Stimulated activated CD8-positive, alpha-beta memory T cell treated with anti-CD3 and anti-CD28 coated beads, Interleukin-12 subunit alpha, Interleukin-12 subunit beta, amount 100 ng/mL, for 4 hours (primary cell): ENCODE data around the gene WASL.

Source experiments
- DNase-seq: peaks from one replicate; pipeline ENCODE4 v3.0.0-alpha.2; 2020; ENCODE audit warnings: low read depth

WASL gene

GRCh38 chr7:123690550-123690949 is 58.3 kb downstream of the WASL start:
- DNase-seq = no peak

GRCh38 chr7:123689250-123689649 is 59.6 kb downstream of the WASL start:
- no peak for DNase-seq

GRCh38 chr7:123687727-123688126 is 61.1 kb downstream of the WASL start:
- no peak for DNase-seq

- DNase-seq = no peak
These were observed 61.6 kb downstream of the WASL start for GRCh38 chr7:123687161-123687560.

- no peak for DNase-seq
These were observed 66.1 kb downstream of the WASL start for GRCh38 chr7:123682690-123683089.

GRCh38 chr7:123681561-123681960 is 67.2 kb downstream of the WASL start:
- no peak for DNase-seq

GRCh38 chr7:123680580-123680979 is 68.2 kb downstream of the WASL start:
- DNase-seq = no peak

- DNase-seq = no peak
These were observed 69.2 kb downstream of the WASL start for GRCh38 chr7:123679614-123680013.

- DNase-seq = no peak
These were observed 71.6 kb downstream of the WASL start for GRCh38 chr7:123677061-123677715.

- DNase-seq = no peak
These were observed 73.7 kb downstream of the WASL start for GRCh38 chr7:123675181-123675473.

GRCh38 chr7:123674399-123675180 is 74.2 kb downstream of the WASL start:
- no peak for DNase-seq

- no peak for DNase-seq
These were observed 74.9 kb downstream of the WASL start for GRCh38 chr7:123673752-123674398.

- no peak for DNase-seq
These were observed 75.6 kb downstream of the WASL start for GRCh38 chr7:123673137-123673732.

GRCh38 chr7:123669485-123669884 is 79.3 kb downstream of the WASL start:
- DNase-seq = no peak

- DNase-seq = no peak
These were observed 82.3 kb downstream of the WASL start for GRCh38 chr7:123666492-123666891.

GRCh38 chr7:123665896-123666295 is 82.9 kb downstream of the WASL start:
- no peak for DNase-seq

GRCh38 chr7:123665157-123665556 is 83.6 kb downstream of the WASL start:
- no peak for DNase-seq

GRCh38 chr7:123663200-123663599 is 85.6 kb downstream of the WASL start:
- no peak for DNase-seq

GRCh38 chr7:123662755-123663154 is 86.0 kb downstream of the WASL start:
- no peak for DNase-seq

GRCh38 chr7:123662293-123662692 is 86.5 kb downstream of the WASL start:
- DNase-seq = no peak

- DNase-seq = no peak
These were observed 87.0 kb downstream of the WASL start for GRCh38 chr7:123661765-123662164.

- DNase-seq = no peak
These were observed 88.1 kb downstream of the WASL start for GRCh38 chr7:123660514-123661354.
